Liver (tissue), 9 donors: Measurements from ENCODE around the gene SPATA13. TPM values are rescaled to one million over a fixed set of nuclear protein-coding genes. Genes with fewer than 3 reads are reported as not detected.

ENCODE experiments used
- DNase-seq: peaks from one replicate; pipeline ENCODE4 v3.0.0-alpha.2; 2017; ENCODE audit warnings: low spot score
- H3K27ac ChIP-seq, 2 donors: one replicate each; pipeline ENCODE4 v1.7.0; 2013; ENCODE audit warnings: inconsistent platforms in 2 of 2, low read length in 2 of 2, control low read depth in 1 of 2, low read depth in 1 of 2, mild to moderate bottlenecking in 1 of 2
- H3K27me3 ChIP-seq, 4 donors: one replicate each; pipeline versions ENCODE4 v1.6.1 to v1.7.0; 2013; ENCODE audit warnings: low read length in 3 of 4, inconsistent platforms in 1 of 4, mild to moderate bottlenecking in 1 of 4, moderate library complexity in 1 of 4; ENCODE audit not compliant: control insufficient read depth in 4 of 4, insufficient read depth in 4 of 4
- H3K36me3 ChIP-seq, 4 donors: one replicate each; pipeline versions ENCODE4 v1.6.1 to v1.7.0; 2013; ENCODE audit warnings: low read length in 3 of 4, mild to moderate bottlenecking in 3 of 4, low read depth in 1 of 4, moderate library complexity in 1 of 4; ENCODE audit not compliant: control insufficient read depth in 4 of 4, insufficient read depth in 3 of 4
- H3K4me1 ChIP-seq, 4 donors: one replicate each; pipeline versions ENCODE4 v1.6.1 to v1.7.0; 2013; ENCODE audit warnings: low read length in 3 of 4, mild to moderate bottlenecking in 3 of 4, moderate library complexity in 1 of 4; ENCODE audit not compliant: control insufficient read depth in 4 of 4, insufficient read depth in 4 of 4
- H3K4me3 ChIP-seq, 3 donors: one replicate each; pipeline versions ENCODE4 v1.6.1 to v1.7.0; 2013; ENCODE audit warnings: low read length in 3 of 3, control low read depth in 1 of 3, low read depth in 1 of 3, mild to moderate bottlenecking in 1 of 3
- H3K9ac ChIP-seq, 2 donors: one replicate each; pipeline ENCODE4 v1.7.0; 2013; ENCODE audit warnings: low read length in 2 of 2, mild to moderate bottlenecking in 2 of 2, moderate library complexity in 2 of 2, control low read depth in 1 of 2, low read depth in 1 of 2
- H3K9me3 ChIP-seq, 4 donors: one replicate each; pipeline versions ENCODE4 v1.6.1 to v1.7.0; 2013; ENCODE audit warnings: low read length in 3 of 4; ENCODE audit not compliant: control insufficient read depth in 4 of 4
- ATF3 ChIP-seq: IDR thresholded peaks from 2 replicates; pipeline ENCODE4 v1.6.1; 2016; ENCODE audit warnings: antibody characterized with exemption
- CTCF ChIP-seq: fragments of 150-350 bp; IDR thresholded peaks from 2 replicates; pipeline ENCODE4 v1.5.1; 2017; ENCODE audit warnings: improper control_type of control experiment, low read depth, low read length; ENCODE audit not compliant: missing input control
- EGR1 ChIP-seq, 2 donors: IDR thresholded peaks; 2 replicates each; pipeline ENCODE4 v1.6.1; 2016 to 2018; ENCODE audit warnings: antibody characterized with exemption in 2 of 2, low read depth in 2 of 2
- FOXA1 ChIP-seq: IDR thresholded peaks from 2 replicates; pipeline ENCODE4 v1.6.1; 2016; ENCODE audit warnings: antibody characterized with exemption
- FOXA2 ChIP-seq: IDR thresholded peaks from 2 replicates; pipeline ENCODE4 v1.6.1; 2016; ENCODE audit warnings: antibody characterized with exemption
- GABPA ChIP-seq, 2 donors: IDR thresholded peaks in 1 of 2; conservative IDR thresholded peaks in 1 of 2; 2 replicates each; pipeline ENCODE4 v1.6.1; 2016; ENCODE audit warnings: antibody characterized with exemption in 2 of 2, mild to moderate bottlenecking in 1 of 2, moderate library complexity in 1 of 2
- HNF4A ChIP-seq, 2 donors: conservative IDR thresholded peaks; 2 replicates each; pipeline ENCODE4 v1.6.1; 2016; ENCODE audit warnings: antibody characterized with exemption in 2 of 2, mild to moderate bottlenecking in 2 of 2
- HNF4G ChIP-seq: IDR thresholded peaks from 2 replicates; pipeline ENCODE4 v1.6.1; 2016; ENCODE audit warnings: antibody characterized with exemption
- JUND ChIP-seq, 2 donors: IDR thresholded peaks; 2 replicates each; pipeline ENCODE4 v1.6.1; 2016; ENCODE audit warnings: antibody characterized with exemption in 2 of 2
- NR2F2 ChIP-seq: IDR thresholded peaks from 2 replicates; pipeline ENCODE4 v1.6.1; 2016; ENCODE audit warnings: antibody characterized with exemption
- REST ChIP-seq: IDR thresholded peaks from 2 replicates; pipeline ENCODE4 v1.6.1; 2016; ENCODE audit warnings: antibody characterized with exemption, mild to moderate bottlenecking
- RXRA ChIP-seq, 2 donors: IDR thresholded peaks; 2 replicates each; pipeline ENCODE4 v1.6.1; 2017 to 2018; ENCODE audit warnings: antibody characterized with exemption in 2 of 2, mild to moderate bottlenecking in 1 of 2
- SP1 ChIP-seq: IDR thresholded peaks from 2 replicates; pipeline ENCODE4 v1.6.1; 2018; ENCODE audit warnings: antibody characterized with exemption, mild to moderate bottlenecking
- TAF1 ChIP-seq: conservative IDR thresholded peaks from 2 replicates; pipeline ENCODE4 v1.6.1; 2016; ENCODE audit warnings: antibody characterized with exemption, mild to moderate bottlenecking
- YY1 ChIP-seq: IDR thresholded peaks from 2 replicates; pipeline ENCODE4 v1.6.1; 2016; ENCODE audit warnings: antibody characterized with exemption, mild to moderate bottlenecking
- ZBTB33 ChIP-seq: IDR thresholded peaks from 2 replicates; pipeline ENCODE4 v1.6.1; 2016; ENCODE audit warnings: antibody characterized with exemption
- WGBS: extraction: QIAGEN DNeasy Blood & Tissue Kit; methylation state at CpG from one replicate; pipeline ENCODE4 v1.1.7; 2013; 5-methylcytosine and 5-hydroxymethylcytosine counted together
- polyA plus RNA-seq, 2 donors: library from polyadenylated mRNA; stranded (reverse) in 1 of 2; unstranded in 1 of 2; fragments of 200-250 nt in 1 of 2; fragments of >200 nt in 1 of 2; fragmentation: Nextera tagmentation in 1 of 2; extraction: Ambion mirVana in 1 of 2; gene quantifications; one replicate each; pipeline versions ENCODE4 v1.2.1 to v1.2.3, GENCODE V29; 2013 to 2015
- total RNA-seq, 2 donors: library from RNA; depleted of rRNA; stranded (reverse); fragments of >200 nt; gene quantifications; one replicate each; pipeline ENCODE4 v1.2.3, GENCODE V29; 2014
- donor health status: healthy.
- donor health status: healthy.
- donor health status: healthy.
- donor health status: healthy.
- donor health status: healthy.

SPATA13 gene
- total and polyA plus RNA-seq, 4 donors, result 10.0 to 57.6 (median 20.4) TPM

GRCh38 chr13:24148414-24149235 lies 11.9 kb upstream of the SPATA13 start:
- WGBS, result 80% methylated on average over 6 of the region's 6 CpGs
- TF ChIP-seq NR2F2 (no peak), RXRA (IDR thresholded peaks at IDR 0.05) (no peak), GABPA (IDR thresholded peaks at IDR 0.05 in 1 of 2, conservative IDR thresholded peaks at IDR 0.05 in 1 of 2) (no peak)
- H3K9ac ChIP-seq, result no peak overlapping the region
- H3K36me3 ChIP-seq, result no peaks in the 10 kb centered on the region
- no peaks in the 10 kb centered on the region for H3K9me3 ChIP-seq
- H3K4me1 ChIP-seq, result peaks cover 0 to 3% (median 3%) of the 10 kb centered on the region in 4 donors
- H3K4me3 ChIP-seq, result no peak overlapping the region
- no peaks in the 10 kb centered on the region for H3K27me3 ChIP-seq
- DNase-seq, result no peak
- no peak overlapping the region for H3K27ac ChIP-seq

DNA sequence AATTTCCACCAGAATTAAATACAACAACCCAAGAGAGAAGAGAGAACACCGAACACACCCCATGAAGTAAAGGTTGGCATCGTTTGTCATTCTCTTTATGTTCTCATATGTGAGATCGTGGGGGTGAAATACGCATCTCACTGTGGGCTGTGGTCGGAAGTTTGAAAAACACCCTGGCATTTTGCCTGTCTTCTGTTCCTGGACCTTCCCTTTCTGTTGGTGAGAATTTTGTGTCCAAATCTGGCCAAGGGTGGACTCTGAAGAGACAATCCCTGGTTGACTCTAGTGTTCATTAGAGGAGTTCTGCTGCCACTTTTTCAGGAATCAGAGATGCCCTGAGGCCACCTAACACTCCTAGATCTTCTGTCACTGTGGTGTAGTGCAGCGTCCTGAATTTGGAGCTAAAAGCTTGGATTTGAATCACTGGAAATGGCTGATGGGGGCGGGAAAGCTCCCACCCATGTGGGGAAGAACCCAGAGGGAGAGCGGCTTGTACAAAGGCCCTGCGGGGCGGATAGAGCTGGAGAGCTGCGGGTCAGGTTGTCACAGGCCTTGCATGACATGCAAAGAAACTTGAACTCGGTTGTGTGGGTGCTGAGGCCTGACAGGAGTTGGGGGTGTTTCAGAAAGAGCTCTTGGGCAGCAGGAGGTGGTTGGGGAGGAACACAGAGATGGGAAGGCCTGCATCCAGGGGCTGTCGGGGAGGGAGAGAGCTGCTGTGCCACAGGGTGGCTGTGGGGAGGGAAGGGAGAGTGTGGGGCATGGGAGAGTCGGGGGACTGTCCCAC lies 11.1 kb upstream of the SPATA13 start:
- Histone ChIP-seq H3K9me3 (no peaks in the 10 kb centered on the region), H3K4me3 (no peak overlapping the region), H3K36me3 (no peaks in the 10 kb centered on the region), H3K27me3 (no peaks in the 10 kb centered on the region), H3K4me1 (peaks cover 0 to 9% (median 3%) of the 10 kb centered on the region in 4 donors), H3K27ac (no peak overlapping the region), H3K9ac (no peak overlapping the region)
- DNase-seq, result no peak
- no peak for TF ChIP-seq ZBTB33
- TF ChIP-seq JUND (IDR thresholded peaks at IDR 0.05), result no peak
- WGBS, result 93% methylated on average over 14 of the region's 14 CpGs

DNA sequence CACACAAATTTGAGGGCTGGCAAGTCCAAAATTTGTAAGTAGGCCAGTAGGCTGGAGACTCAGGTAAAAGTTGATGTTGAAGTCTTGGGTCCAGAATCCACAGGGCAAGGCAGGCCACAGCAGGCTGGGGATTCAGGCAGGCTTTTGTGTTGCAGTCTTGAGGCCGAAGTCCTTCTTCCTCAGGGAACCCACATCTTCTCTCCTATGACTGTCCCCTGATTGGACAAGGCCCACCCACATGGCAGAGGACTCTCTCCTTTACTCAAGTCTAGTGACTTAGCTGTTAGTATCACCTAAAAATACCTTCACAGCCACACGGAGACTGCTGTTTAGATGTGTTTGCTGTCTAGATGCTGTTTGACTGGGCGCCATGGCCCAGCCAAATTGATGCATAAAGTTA lies 9.9 kb upstream of the SPATA13 start:
- no peaks in the 10 kb centered on the region for H3K9me3 ChIP-seq
- H3K27me3 ChIP-seq, result no peaks in the 10 kb centered on the region
- H3K27ac ChIP-seq, result no peak overlapping the region
- no peak overlapping the region for H3K9ac ChIP-seq
- DNase-seq, result no peak
- no peaks in the 10 kb centered on the region for H3K36me3 ChIP-seq
- peaks cover 0 to 9% (median 3%) of the 10 kb centered on the region in 4 donors for H3K4me1 ChIP-seq
- 96% methylated on average over 3 of the region's 3 CpGs for WGBS
- no peak overlapping the region for H3K4me3 ChIP-seq
- TF ChIP-seq TAF1, result no peak
- TF ChIP-seq SP1, result no peak
- no peak for TF ChIP-seq CTCF
- no peak for TF ChIP-seq JUND (IDR thresholded peaks at IDR 0.05)
- no peak for TF ChIP-seq ATF3
- no peak for TF ChIP-seq HNF4G
- TF ChIP-seq YY1, result no peak
- no peak for TF ChIP-seq RXRA (IDR thresholded peaks at IDR 0.05)
- no peak for TF ChIP-seq HNF4A (conservative IDR thresholded peaks at IDR 0.05)
- no peak for TF ChIP-seq ZBTB33
- no peak for TF ChIP-seq FOXA2
- TF ChIP-seq EGR1 (IDR thresholded peaks at IDR 0.05; ENCODE audit: low read depth in 2 of 2), result no peak
- TF ChIP-seq FOXA1, result no peak
- TF ChIP-seq NR2F2, result no peak
- no peak for TF ChIP-seq REST
